ENCODE results near the gene EDN1.

EDN1 gene

DNA sequence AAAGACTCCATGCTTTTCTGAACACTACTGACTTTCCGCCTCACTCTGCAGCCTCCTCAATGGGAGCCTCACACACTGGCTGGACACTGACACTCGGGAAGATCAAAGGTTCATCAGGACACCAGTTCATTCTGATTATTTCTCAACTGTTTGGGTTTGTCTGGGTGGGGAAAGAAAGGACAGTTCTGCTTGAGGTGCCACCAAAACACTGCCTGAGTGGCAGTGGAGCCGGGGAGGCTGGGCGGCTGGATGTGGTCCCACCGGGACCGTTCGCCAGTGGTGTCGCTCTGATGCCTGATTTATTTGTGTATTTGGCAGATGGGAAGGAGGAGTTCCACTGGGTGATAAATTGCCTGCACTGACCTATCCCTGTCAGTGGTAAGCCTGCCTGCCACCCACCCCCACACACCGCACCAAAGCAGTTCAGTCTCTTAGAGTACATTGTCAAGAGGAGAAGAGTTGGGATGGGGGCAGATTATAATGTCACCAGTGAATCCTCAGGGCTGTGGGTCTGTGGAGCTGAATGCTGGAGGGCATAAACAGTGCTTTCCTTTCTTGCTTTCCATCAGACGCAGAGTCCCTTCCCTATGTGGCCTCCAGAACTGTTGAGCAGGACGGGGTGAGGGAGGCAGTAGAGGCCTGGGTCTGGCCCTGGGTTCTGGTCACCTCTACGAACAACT is 49.8 kb downstream of the EDN1 start:
- TF ChIP-seq, protein P1, sequence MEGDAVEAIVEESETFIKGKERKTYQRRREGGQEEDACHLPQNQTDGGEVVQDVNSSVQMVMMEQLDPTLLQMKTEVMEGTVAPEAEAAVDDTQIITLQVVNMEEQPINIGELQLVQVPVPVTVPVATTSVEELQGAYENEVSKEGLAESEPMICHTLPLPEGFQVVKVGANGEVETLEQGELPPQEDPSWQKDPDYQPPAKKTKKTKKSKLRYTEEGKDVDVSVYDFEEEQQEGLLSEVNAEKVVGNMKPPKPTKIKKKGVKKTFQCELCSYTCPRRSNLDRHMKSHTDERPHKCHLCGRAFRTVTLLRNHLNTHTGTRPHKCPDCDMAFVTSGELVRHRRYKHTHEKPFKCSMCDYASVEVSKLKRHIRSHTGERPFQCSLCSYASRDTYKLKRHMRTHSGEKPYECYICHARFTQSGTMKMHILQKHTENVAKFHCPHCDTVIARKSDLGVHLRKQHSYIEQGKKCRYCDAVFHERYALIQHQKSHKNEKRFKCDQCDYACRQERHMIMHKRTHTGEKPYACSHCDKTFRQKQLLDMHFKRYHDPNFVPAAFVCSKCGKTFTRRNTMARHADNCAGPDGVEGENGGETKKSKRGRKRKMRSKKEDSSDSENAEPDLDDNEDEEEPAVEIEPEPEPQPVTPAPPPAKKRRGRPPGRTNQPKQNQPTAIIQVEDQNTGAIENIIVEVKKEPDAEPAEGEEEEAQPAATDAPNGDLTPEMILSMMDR (IDR thresholded peaks at IDR 0.05; ENCODE audit: insufficient read depth, low read depth, low read length, missing control alignments): no peak
- no peak for DNase-seq (ENCODE audit: low read depth)

DNA sequence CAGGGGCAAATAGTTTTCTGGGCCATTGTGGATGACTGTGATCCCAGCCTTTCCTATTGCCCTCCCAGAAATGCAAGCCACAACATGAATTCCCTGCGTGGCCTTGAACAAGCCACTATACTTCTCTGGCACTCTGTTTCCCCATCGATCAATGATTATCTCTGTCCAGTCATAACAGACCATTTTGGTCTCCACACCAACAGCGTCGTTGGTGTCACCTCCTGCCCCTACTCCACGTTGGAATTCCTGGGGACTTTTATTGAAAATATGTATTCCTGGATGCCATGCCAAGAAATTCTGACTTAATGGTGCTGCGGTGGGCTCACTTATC is 50.3 kb downstream of the EDN1 start:
- no peak for DNase-seq (ENCODE audit: low read depth)
- H3K4me3 ChIP-seq (ENCODE audit: low read depth, low read length): no peak overlapping the region
- TF ChIP-seq, protein P1 (IDR thresholded peaks at IDR 0.05; ENCODE audit: insufficient read depth, low read depth, low read length, missing control alignments): no peak

More for the DNA sequence above, 49.8 kb downstream of the EDN1 start:
- H3K4me3 ChIP-seq (ENCODE audit: low read depth, low read length): no peak overlapping the region

DNA sequence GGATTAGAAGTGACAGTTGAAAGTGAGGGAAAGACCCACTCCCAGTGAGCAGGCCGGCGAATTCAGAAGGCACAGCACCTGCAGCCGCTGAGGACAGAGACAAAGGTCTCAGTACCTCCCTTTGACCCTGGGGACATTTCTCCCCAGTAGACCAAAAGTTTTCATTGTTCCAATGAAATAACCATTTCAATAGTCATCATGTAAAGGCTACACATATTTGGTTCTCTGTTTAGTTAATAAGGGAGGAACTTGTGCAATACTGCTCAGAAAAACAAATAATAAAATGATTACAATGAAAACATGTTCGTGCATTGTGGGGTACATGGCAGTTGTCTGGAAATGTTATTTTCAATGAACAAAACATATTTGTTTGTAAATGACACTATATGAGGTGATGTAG is 52.5 kb downstream of the EDN1 start:
- TF ChIP-seq, protein P1 (IDR thresholded peaks at IDR 0.05; ENCODE audit: insufficient read depth, low read depth, low read length, missing control alignments): no peak
- no peak overlapping the region for H3K4me3 ChIP-seq (ENCODE audit: low read depth, low read length)
- DNase-seq (ENCODE audit: low read depth): no peak

DNA sequence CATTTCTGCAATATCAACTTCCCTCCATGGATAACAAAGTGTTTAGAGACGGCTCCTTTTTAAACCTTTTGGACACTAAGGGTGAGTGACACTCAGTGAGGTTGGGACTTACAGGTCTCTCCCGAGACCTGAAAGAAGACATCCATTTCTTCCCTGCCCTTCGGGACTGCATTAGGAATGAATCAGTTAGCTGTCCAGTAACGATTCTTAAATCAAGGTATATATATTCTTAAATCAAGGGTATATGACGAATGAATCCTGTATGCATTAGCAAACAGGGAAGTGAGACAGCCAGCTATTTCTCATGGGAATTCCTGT is 52.9 kb downstream of the EDN1 start:
- no peak for DNase-seq (ENCODE audit: low read depth)
- H3K4me3 ChIP-seq (ENCODE audit: low read depth, low read length): no peak overlapping the region
- TF ChIP-seq, protein P1 (IDR thresholded peaks at IDR 0.05; ENCODE audit: insufficient read depth, low read depth, low read length, missing control alignments): no peak

DNA sequence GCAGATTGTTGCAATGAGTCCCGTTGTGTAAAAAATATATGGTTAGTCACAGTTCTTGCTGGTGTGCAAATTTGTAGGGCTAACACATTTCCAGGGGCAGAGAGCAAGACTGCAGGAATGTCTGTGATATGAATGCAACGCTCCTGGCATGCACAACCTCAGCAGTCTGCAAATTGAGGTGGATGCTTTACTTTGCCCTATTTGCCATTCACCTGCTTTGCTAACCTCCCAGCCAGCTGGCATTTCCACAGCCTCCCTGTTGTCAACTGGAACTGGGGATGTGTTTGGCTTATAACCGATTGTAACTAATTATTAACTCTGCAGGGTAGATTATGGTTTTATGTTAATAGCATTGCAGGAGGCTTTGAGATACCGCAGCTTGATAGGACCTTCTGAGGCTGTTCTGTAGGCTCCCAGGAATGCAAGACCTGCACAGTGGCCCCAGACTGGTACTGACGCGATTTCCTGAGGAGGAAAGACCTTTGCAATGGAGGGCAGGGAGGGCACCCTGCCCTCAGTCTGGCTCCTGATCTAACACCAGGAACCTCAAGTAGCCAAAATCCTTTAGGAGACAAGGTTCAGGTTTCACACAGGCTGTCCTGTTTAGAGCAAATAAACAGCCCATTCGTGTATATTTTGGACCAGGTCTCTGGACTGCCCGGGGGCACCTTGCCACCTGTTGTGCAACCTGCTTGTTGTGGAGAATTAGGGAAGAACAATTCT is 53.4 kb downstream of the EDN1 start:
- H3K4me3 ChIP-seq (ENCODE audit: low read depth, low read length): no peak overlapping the region
- DNase-seq (ENCODE audit: low read depth): no peak
- TF ChIP-seq, protein P1 (IDR thresholded peaks at IDR 0.05; ENCODE audit: insufficient read depth, low read depth, low read length, missing control alignments): no peak

DNA sequence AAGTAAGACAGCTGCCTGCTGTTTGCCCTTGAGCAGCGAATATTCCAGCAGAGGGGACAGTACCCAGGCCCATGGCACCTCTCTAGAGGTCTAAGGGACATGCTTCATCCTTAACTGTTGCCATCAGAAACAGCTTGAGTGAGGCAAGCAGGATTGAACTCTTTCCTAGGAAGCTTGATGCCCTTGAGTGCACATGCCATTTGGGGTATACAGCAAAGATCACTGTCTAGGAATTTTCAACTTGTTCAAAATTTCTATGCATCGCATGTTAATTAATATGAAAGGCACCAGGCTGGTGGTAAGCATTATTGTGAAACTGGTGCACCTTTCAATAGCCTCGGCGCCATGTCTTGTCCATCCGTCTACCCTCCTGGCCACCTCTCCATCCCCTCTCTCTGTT is 54.1 kb downstream of the EDN1 start:
- no peak overlapping the region for H3K4me3 ChIP-seq (ENCODE audit: low read depth, low read length)
- no peak for DNase-seq (ENCODE audit: low read depth)
- TF ChIP-seq, protein P1 (IDR thresholded peaks at IDR 0.05; ENCODE audit: insufficient read depth, low read depth, low read length, missing control alignments): no peak
